ENCODE results near the gene DDX6. TPM values are rescaled to one million over a fixed set of nuclear protein-coding genes. Genes with fewer than 3 reads are reported as not detected.

The DDX6 gene, protein sequence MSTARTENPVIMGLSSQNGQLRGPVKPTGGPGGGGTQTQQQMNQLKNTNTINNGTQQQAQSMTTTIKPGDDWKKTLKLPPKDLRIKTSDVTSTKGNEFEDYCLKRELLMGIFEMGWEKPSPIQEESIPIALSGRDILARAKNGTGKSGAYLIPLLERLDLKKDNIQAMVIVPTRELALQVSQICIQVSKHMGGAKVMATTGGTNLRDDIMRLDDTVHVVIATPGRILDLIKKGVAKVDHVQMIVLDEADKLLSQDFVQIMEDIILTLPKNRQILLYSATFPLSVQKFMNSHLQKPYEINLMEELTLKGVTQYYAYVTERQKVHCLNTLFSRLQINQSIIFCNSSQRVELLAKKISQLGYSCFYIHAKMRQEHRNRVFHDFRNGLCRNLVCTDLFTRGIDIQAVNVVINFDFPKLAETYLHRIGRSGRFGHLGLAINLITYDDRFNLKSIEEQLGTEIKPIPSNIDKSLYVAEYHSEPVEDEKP
- 41.9 and 70.8 TPM in 2 replicates for total RNA-seq

DNA sequence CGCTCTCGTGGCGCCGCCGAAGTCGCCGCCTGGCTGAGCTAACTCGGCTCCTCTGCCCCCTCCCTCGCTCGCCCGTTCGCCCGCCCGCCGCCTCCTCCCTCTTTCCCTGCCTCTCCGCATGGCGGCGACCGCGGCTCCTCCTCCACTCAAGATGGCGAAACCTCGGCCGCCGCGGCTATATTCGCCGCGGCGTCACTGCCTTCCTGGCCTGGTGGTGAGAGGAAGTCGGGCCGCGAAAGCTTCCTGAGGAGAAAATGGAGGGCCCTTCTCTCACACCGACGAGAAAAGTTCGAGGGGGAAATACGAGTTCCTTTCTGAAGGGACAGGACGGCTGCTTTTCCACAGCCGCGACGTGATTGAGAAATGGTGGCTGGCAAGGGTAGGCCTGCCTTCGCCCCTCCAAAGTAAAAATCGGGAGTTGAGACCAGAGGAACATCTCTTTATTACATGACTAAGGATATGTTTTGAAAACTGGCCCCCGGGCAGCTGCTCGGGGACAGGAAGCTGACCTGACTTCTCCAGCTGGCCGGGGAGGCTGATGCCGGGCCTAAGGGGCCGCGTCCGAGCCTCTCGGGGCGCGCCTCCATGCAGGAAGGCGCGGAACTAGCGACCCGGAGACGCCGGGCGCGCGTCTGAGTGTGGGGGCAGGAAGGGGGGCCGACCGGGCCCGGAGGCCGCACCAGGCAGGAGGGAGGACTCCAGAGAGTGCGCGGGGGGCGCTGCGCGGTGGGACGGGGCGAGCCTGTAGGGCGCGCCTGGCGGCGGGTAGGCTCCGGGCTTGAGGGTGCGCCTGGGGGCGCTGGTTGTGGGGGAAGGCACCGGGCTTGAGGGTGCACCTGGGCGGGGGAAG lies at the start of gene DDX6:
TSS of gene DDX6 (minus strand) at position 54 of the 850 bp plus-strand sequence. CDS start 4,913 bp downstream, outside the sequence.

Other genes with a start within 250 kb of the DDX6 start
- 17.9 and 20.5 TPM in 2 replicates for gene IFT46, start 225.2 kb downstream of the DDX6 start, total RNA-seq
- 84.0 and 111 TPM in 2 replicates for gene ARCN1, start 218.8 kb downstream of the DDX6 start, total RNA-seq
- 51.1 and 54.2 TPM in 2 replicates for gene PHLDB1, start 183.5 kb downstream of the DDX6 start, total RNA-seq
- gene TREH, start 111.5 kb downstream of the DDX6 start, total RNA-seq = not detected in 2 replicates
- not detected in 2 replicates for gene CXCR5, start 92.7 kb upstream of the DDX6 start, total RNA-seq
- 31.6 and 51.8 TPM in 2 replicates for gene BCL9L, start 134.8 kb upstream of the DDX6 start, total RNA-seq
- gene UPK2, start 165.1 kb upstream of the DDX6 start, total RNA-seq = 0.37 and 0.56 TPM in 2 replicates
- not detected in 2 replicates for gene FOXR1, start 180.6 kb upstream of the DDX6 start, total RNA-seq
- 7.0 and 11.4 TPM in 2 replicates for gene CENATAC, start 207.0 kb upstream of the DDX6 start, total RNA-seq
- gene RPS25, start 227.2 kb upstream of the DDX6 start, total RNA-seq = 2,356 and 2,509 TPM in 2 replicates
- 102 and 106 TPM in 2 replicates for gene TRAPPC4, start 227.6 kb upstream of the DDX6 start, total RNA-seq
- 37.6 and 39.3 TPM in 2 replicates for gene SLC37A4, start 239.7 kb upstream of the DDX6 start, total RNA-seq